Fibroblast of the aortic adventitia (primary cell): Measurements from ENCODE around the gene POLR3C. TPM values are rescaled to one million over a fixed set of nuclear protein-coding genes. Genes with fewer than 3 reads are reported as not detected.

Experiments used
- DNase-seq: peaks from one replicate; pipeline ENCODE4 v3.0.0-alpha.2; 2010; ENCODE audit warnings: low read depth
- H3K4me3 ChIP-seq: 2 replicates; pipeline ENCODE4 v1.5.1; 2011; ENCODE audit warnings: low read depth, mild to moderate bottlenecking, control low read depth, low read length, moderate library complexity
- total RNA-seq: library from RNA; depleted of rRNA; stranded (reverse); fragments of >200 nt; gene quantifications from 2 replicates; pipeline ENCODE4 v1.2.3, GENCODE V29; 2012; ENCODE audit warnings: low replicate concordance
- TF ChIP-seq, protein P1 (sequence below): IDR thresholded peaks from 2 replicates; pipeline ENCODE4 v1.5.1; 2011; ENCODE audit warnings: mild to moderate bottlenecking, low read length, control low read depth, inconsistent platforms; ENCODE audit not compliant: insufficient read depth

The POLR3C gene, protein sequence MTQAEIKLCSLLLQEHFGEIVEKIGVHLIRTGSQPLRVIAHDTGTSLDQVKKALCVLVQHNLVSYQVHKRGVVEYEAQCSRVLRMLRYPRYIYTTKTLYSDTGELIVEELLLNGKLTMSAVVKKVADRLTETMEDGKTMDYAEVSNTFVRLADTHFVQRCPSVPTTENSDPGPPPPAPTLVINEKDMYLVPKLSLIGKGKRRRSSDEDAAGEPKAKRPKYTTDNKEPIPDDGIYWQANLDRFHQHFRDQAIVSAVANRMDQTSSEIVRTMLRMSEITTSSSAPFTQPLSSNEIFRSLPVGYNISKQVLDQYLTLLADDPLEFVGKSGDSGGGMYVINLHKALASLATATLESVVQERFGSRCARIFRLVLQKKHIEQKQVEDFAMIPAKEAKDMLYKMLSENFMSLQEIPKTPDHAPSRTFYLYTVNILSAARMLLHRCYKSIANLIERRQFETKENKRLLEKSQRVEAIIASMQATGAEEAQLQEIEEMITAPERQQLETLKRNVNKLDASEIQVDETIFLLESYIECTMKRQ
- 58.6 and 163 TPM in 2 replicates for total RNA-seq

DNA sequence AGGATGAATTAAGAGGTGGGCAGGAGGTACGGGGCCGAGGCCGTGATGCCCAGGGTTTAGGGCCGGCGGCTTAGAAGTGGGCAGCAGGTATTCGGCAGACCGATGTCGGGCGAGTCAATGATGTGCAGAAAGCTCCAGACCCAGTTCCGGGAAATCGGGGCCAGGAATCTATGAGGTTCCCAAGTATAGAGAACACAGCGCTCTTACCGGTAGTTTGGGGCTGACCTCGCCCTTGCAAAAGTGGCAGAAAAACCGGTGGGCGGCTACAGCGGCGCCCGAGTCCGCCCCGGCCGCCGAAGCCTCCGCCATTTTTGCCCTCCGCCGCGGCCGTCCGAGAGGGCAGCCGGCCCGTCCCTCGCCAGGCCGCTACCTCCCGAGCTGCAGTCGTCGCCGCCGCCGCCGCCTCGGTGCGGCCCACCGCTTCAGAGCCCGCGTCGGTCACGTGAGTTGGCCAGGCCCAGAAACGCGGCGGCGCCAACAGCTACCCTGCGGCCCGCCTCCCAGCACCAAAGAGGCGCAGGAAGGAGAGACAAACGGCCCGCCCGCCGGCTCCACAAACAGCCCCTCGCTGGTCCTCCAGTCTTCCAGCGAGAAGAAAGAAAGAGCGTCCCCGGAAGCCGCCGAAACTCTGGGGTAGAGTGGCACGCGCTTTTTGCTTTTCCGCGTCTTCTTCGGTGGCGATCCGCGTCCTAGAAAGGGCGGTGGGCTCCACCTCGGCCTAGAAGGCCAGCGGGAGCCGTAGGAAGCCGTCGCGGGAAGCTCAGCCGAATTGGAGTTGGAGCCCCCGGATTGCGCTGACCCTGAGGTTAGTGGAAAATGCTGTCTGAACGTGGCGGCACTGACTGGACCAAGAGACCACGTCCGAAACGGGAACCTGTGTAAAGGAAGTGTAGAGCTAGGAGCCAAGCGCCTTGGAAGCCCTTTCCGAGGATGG lies at the start of gene POLR3C, which contains the start of gene RNF115:
TSS of gene POLR3C (plus strand) at position 636 of the 934 bp plus-strand sequence. CDS start 1,577 bp downstream, outside the sequence.
TSS of gene RNF115 (minus strand) at position 531 of the 934 bp plus-strand sequence. CDS start at position 309, 222 bp downstream.
- TF ChIP-seq, protein P1, sequence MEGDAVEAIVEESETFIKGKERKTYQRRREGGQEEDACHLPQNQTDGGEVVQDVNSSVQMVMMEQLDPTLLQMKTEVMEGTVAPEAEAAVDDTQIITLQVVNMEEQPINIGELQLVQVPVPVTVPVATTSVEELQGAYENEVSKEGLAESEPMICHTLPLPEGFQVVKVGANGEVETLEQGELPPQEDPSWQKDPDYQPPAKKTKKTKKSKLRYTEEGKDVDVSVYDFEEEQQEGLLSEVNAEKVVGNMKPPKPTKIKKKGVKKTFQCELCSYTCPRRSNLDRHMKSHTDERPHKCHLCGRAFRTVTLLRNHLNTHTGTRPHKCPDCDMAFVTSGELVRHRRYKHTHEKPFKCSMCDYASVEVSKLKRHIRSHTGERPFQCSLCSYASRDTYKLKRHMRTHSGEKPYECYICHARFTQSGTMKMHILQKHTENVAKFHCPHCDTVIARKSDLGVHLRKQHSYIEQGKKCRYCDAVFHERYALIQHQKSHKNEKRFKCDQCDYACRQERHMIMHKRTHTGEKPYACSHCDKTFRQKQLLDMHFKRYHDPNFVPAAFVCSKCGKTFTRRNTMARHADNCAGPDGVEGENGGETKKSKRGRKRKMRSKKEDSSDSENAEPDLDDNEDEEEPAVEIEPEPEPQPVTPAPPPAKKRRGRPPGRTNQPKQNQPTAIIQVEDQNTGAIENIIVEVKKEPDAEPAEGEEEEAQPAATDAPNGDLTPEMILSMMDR, result no peak
- H3K4me3 ChIP-seq, result peak within 1 kb of the TSS; percentile 99
- peak; percentile 90 for DNase-seq

GRCh38 chr1:145777357-145778145 lies 46.4 kb upstream of the POLR3C start:
- TF ChIP-seq, protein P1, result no peak
- DNase-seq, result peak; percentile 52

DNA sequence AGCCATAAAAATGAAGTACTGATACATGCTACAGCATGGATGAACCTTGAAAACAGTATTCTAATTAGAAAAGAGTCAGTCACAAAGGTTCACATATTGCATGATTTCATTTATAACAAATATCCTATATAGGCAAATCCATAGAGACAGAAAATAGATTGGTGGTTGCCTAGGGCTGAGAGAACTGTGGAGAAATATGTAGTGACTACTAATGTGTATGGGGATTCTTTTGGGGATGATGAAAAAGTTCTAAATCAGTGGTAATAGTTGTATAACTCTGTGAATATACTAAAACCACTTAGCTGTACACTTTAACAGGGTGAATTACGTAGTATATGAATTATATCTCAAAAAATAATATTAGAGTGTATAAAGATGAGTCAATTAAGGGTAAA lies 45.9 kb upstream of the POLR3C start:
- peak; percentile 60 for DNase-seq
- H3K4me3 ChIP-seq, result no peak overlapping the region
- TF ChIP-seq, protein P1, result no peak

More at GRCh38 chr1:145777357-145778145, 46.4 kb upstream of the POLR3C start:
- no peak overlapping the region for H3K4me3 ChIP-seq

DNA sequence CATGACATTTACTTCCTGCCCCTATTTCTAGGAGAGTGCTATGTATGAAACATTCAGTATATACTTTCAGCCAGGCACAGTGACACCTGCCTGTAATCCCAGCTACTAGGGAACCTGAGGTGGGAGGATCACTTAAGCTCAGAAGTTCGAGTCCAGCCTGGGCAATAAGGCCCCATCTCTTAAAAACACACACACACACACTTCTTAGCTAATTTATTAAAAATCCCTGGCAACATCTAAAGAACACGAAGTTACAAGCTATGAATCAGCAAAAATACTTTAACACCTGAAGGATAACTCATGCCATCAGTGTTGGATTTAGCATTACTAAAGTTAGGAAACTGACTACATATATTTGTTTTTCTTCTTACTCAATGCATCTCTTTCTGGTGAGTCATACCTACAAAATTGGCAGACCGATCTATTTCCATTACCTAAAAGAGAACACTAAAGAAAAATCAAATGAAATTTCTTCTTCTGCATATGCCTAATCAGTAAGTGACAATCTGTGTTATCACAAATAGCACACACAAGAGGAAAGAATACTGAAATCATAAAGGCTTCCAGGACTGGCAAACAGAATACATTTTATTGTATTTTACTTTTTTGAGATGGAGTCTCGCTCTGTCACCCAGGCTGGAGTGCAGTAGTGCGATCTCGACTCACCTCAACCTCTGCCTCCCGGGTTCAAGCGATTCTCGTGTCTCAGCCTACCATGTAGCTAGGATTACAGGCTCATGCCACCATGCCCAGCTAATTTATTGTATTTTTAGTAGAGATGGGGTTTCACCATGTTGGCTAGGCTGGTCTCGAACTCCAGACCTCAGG lies 41.5 kb upstream of the POLR3C start:
- TF ChIP-seq, protein P1, result no peak
- DNase-seq, result peak; percentile 94
- H3K4me3 ChIP-seq, result no peak overlapping the region

DNA sequence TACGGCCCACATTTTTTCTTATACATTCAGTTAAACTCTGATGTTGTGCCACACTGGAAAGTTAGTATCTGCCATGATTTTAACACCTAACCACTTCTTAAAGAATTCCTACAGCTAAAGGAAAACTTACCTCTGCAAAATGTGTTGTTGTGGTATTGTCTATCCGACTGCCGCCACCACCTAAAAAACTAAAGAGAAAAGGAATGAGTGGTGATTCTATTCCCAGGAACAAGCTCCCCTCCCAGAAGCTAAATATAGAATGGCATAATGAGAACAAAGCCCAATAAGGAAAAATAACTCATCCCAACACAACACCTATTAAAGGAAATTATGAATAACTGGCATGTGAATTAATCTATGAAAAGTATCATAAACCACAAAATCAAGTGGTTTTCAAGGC lies 39.6 kb upstream of the POLR3C start:
- TF ChIP-seq, protein P1, result no peak
- no peak for DNase-seq
- H3K4me3 ChIP-seq, result no peak overlapping the region
